WTC11 (cell line): ENCODE measurements around the gene ANTXR2. TPM values are rescaled to one million over a fixed set of nuclear protein-coding genes. Genes with fewer than 3 reads are reported as not detected.

Experiments used
- ATAC-seq: fragments of 200-7000 bp; cut with Tn5 transposase; 2 replicates; pipeline ENCODE4 v1.10.0; 2021; ENCODE audit warnings: mild to moderate bottlenecking, moderate library complexity
- CTCF ChIA-PET: fragments of 300-600 bp; sonication (Branson Sonifier 250); formaldehyde crosslinking; loops from one replicate; lab custom pipeline; 2021; ENCODE audit warnings: antibody characterized with exemption; lab: Charles Lee
- POLR2A ChIA-PET: fragments of 350-600 bp; sonication (Branson Sonifier 250); formaldehyde crosslinking; loops from one replicate; lab custom pipeline; 2021; ENCODE audit warnings: antibody characterized with exemption; lab: Charles Lee
- DNase-seq: peaks from one replicate; pipeline ENCODE4 v3.0.0; 2021; ENCODE audit warnings: low spot score
- H3K27ac Mint-ChIP-seq: 2 replicates; pipeline ENCODE4 v1.8.0; 2021; ENCODE audit warnings: mixed read lengths
- H3K27me3 Mint-ChIP-seq: 2 replicates; pipeline ENCODE4 v1.8.0; 2021; ENCODE audit warnings: low read depth, mild to moderate bottlenecking, moderate library complexity, mixed read lengths
- H3K36me3 Mint-ChIP-seq: 2 replicates; pipeline ENCODE4 v1.8.0; 2021; ENCODE audit warnings: mixed read lengths
- H3K4me1 Mint-ChIP-seq: 2 replicates; pipeline ENCODE4 v1.8.0; 2022; ENCODE audit warnings: mixed read lengths
- H3K4me3 Mint-ChIP-seq: 2 replicates; pipeline ENCODE4 v1.8.0; 2021; ENCODE audit warnings: mild to moderate bottlenecking, moderate library complexity, mixed read lengths
- H3K9me3 Mint-ChIP-seq: 2 replicates; pipeline ENCODE4 v1.8.0; 2021; ENCODE audit warnings: mixed read lengths
- ATF2 ChIP-seq: sonication (generic); formaldehyde crosslinking; IDR thresholded peaks from 2 replicates; pipeline ENCODE4 v1.8.1; 2022; ENCODE audit warnings: low read depth, missing genetic modification reagents, borderline replicate concordance
- CREB1 ChIP-seq: sonication (generic); formaldehyde crosslinking; IDR thresholded peaks from 2 replicates; pipeline ENCODE4 v1.8.0; 2023; ENCODE audit warnings: mild to moderate bottlenecking, missing genetic modification reagents
- ELF4 ChIP-seq: sonication (generic); formaldehyde crosslinking; IDR thresholded peaks from 2 replicates; pipeline ENCODE4 v1.8.1; 2022; ENCODE audit warnings: low read depth, mild to moderate bottlenecking, moderate library complexity, missing genetic modification reagents
- ETV6 ChIP-seq: sonication (generic); formaldehyde crosslinking; IDR thresholded peaks from 2 replicates; pipeline ENCODE4 v1.8.1; 2022; ENCODE audit warnings: mild to moderate bottlenecking, missing genetic modification reagents
- FOXJ3 ChIP-seq: sonication (generic); formaldehyde crosslinking; IDR thresholded peaks from 2 replicates; pipeline ENCODE4 v1.9.0; 2021; ENCODE audit warnings: missing genetic modification reagents, mild to moderate bottlenecking, borderline replicate concordance
- IRF1 ChIP-seq: sonication (generic); formaldehyde crosslinking; IDR thresholded peaks from 2 replicates; pipeline ENCODE4 v1.8.0; 2023; ENCODE audit warnings: missing genetic modification reagents
- KAT7 ChIP-seq: sonication (generic); formaldehyde crosslinking; IDR thresholded peaks from 2 replicates; pipeline ENCODE4 v1.8.1; 2023; ENCODE audit warnings: missing genetic modification reagents, mild to moderate bottlenecking, borderline replicate concordance
- USF2 ChIP-seq: sonication (generic); formaldehyde crosslinking; IDR thresholded peaks from 2 replicates; pipeline ENCODE4 v1.8.1; 2023; ENCODE audit warnings: mild to moderate bottlenecking, missing genetic modification reagents, moderate library complexity
- ZNF121 ChIP-seq: sonication (generic); formaldehyde crosslinking; IDR thresholded peaks from 2 replicates; pipeline ENCODE4 v1.8.0; 2023; ENCODE audit warnings: missing genetic modification reagents
- ZNF396 ChIP-seq: fragments of 250-450 bp; sonication (Bioruptor Pico); IDR thresholded peaks from 2 replicates; pipeline ENCODE4 v1.8.0; 2021; ENCODE audit warnings: mild to moderate bottlenecking, moderate library complexity, borderline replicate concordance
- ZNF416 ChIP-seq: fragments of 250-450 bp; sonication (Bioruptor Pico); IDR thresholded peaks from 2 replicates; pipeline ENCODE4 v1.9.0; 2021; ENCODE audit warnings: mild to moderate bottlenecking, inconsistent platforms
- total RNA-seq: library from RNA; stranded (reverse); gene quantifications from 3 replicates; pipeline ENCODE4 v1.2.3, GENCODE V29; 2021
- TF ChIP-seq, protein P1 (sequence below): fragments of 250-450 bp; sonication (Bioruptor Pico); IDR thresholded peaks from 2 replicates; pipeline ENCODE4 v1.9.0; 2021; ENCODE audit warnings: mild to moderate bottlenecking, borderline replicate concordance
- TF ChIP-seq, protein P2 (sequence below): sonication (generic); formaldehyde crosslinking; IDR thresholded peaks from 2 replicates; pipeline ENCODE4 v1.8.1; 2023; ENCODE audit warnings: mild to moderate bottlenecking, missing genetic modification reagents, borderline replicate concordance
- TF ChIP-seq, protein P3 (sequence below): sonication (generic); formaldehyde crosslinking; IDR thresholded peaks from 2 replicates; pipeline ENCODE4 v1.8.1; 2023; ENCODE audit warnings: mild to moderate bottlenecking, missing genetic modification reagents
- TF ChIP-seq, protein P4 (sequence below): sonication (generic); formaldehyde crosslinking; IDR thresholded peaks from 2 replicates; pipeline ENCODE4 v1.8.1; 2022; ENCODE audit warnings: low read depth, mild to moderate bottlenecking, moderate library complexity, missing genetic modification reagents, borderline replicate concordance
- TF ChIP-seq, protein P5 (sequence below): fragments of 250-450 bp; sonication (Bioruptor Pico); IDR thresholded peaks from 2 replicates; pipeline ENCODE4 v1.9.0; 2021; ENCODE audit warnings: mild to moderate bottlenecking
- TF ChIP-seq, protein P6 (sequence below): sonication (generic); formaldehyde crosslinking; IDR thresholded peaks from 2 replicates; pipeline ENCODE4 v1.8.0; 2022; ENCODE audit warnings: mild to moderate bottlenecking, missing genetic modification reagents
- TF ChIP-seq, protein P7 (sequence below): sonication (generic); formaldehyde crosslinking; IDR thresholded peaks from 2 replicates; pipeline ENCODE4 v1.8.0; 2022; ENCODE audit warnings: mild to moderate bottlenecking, missing genetic modification reagents

ANTXR2 gene
- total RNA-seq, 1 experiment from 2014 or later = 9.9 TPM

- TF ChIP-seq, protein P1, sequence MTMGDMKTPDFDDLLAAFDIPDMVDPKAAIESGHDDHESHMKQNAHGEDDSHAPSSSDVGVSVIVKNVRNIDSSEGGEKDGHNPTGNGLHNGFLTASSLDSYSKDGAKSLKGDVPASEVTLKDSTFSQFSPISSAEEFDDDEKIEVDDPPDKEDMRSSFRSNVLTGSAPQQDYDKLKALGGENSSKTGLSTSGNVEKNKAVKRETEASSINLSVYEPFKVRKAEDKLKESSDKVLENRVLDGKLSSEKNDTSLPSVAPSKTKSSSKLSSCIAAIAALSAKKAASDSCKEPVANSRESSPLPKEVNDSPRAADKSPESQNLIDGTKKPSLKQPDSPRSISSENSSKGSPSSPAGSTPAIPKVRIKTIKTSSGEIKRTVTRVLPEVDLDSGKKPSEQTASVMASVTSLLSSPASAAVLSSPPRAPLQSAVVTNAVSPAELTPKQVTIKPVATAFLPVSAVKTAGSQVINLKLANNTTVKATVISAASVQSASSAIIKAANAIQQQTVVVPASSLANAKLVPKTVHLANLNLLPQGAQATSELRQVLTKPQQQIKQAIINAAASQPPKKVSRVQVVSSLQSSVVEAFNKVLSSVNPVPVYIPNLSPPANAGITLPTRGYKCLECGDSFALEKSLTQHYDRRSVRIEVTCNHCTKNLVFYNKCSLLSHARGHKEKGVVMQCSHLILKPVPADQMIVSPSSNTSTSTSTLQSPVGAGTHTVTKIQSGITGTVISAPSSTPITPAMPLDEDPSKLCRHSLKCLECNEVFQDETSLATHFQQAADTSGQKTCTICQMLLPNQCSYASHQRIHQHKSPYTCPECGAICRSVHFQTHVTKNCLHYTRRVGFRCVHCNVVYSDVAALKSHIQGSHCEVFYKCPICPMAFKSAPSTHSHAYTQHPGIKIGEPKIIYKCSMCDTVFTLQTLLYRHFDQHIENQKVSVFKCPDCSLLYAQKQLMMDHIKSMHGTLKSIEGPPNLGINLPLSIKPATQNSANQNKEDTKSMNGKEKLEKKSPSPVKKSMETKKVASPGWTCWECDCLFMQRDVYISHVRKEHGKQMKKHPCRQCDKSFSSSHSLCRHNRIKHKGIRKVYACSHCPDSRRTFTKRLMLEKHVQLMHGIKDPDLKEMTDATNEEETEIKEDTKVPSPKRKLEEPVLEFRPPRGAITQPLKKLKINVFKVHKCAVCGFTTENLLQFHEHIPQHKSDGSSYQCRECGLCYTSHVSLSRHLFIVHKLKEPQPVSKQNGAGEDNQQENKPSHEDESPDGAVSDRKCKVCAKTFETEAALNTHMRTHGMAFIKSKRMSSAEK (CRISPR knock-in tag) = no peak
- TF ChIP-seq FOXJ3 = no peak
- TF ChIP-seq ATF2 = no peak
- TF ChIP-seq, protein P2, sequence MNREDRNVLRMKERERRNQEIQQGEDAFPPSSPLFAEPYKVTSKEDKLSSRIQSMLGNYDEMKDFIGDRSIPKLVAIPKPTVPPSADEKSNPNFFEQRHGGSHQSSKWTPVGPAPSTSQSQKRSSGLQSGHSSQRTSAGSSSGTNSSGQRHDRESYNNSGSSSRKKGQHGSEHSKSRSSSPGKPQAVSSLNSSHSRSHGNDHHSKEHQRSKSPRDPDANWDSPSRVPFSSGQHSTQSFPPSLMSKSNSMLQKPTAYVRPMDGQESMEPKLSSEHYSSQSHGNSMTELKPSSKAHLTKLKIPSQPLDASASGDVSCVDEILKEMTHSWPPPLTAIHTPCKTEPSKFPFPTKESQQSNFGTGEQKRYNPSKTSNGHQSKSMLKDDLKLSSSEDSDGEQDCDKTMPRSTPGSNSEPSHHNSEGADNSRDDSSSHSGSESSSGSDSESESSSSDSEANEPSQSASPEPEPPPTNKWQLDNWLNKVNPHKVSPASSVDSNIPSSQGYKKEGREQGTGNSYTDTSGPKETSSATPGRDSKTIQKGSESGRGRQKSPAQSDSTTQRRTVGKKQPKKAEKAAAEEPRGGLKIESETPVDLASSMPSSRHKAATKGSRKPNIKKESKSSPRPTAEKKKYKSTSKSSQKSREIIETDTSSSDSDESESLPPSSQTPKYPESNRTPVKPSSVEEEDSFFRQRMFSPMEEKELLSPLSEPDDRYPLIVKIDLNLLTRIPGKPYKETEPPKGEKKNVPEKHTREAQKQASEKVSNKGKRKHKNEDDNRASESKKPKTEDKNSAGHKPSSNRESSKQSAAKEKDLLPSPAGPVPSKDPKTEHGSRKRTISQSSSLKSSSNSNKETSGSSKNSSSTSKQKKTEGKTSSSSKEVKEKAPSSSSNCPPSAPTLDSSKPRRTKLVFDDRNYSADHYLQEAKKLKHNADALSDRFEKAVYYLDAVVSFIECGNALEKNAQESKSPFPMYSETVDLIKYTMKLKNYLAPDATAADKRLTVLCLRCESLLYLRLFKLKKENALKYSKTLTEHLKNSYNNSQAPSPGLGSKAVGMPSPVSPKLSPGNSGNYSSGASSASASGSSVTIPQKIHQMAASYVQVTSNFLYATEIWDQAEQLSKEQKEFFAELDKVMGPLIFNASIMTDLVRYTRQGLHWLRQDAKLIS = no peak
- no peak for TF ChIP-seq KAT7 (CRISPR knock-in tag)
Measured at GRCh38 chr4:79987401-79987800, 85.6 kb downstream of the ANTXR2 start (continued).

DNA sequence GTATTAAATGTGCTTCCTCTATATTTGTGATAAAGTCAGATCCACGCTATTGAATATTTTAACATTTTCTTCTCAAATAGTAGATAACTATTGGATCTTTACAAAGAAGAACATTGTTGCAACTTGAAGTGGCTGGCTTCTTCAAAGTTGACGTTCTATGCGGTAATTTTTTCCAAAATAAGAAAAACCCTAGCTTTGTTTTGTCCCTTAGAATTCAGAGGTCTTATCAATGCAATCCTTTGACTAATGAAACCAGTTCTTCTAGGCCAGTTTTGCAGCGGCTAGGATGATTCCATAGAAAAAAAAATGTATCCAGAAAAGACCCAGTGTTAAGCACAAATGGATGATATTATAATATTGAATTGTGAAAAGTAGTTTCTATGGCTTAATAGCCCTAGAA, 89.6 kb downstream of the ANTXR2 start:
- Mint-ChIP-seq H3K27me3 (no peaks in the 10 kb centered on the region), H3K9me3 (no peaks in the 10 kb centered on the region), H3K4me3 (no peak overlapping the region), H3K27ac (no peak overlapping the region), H3K4me1 (peaks cover 6% of the 10 kb centered on the region), H3K36me3 (no peaks in the 10 kb centered on the region)
- TF ChIP-seq IRF1 (CRISPR knock-in tag) (no peak), ATF2 (no peak), ETV6 (CRISPR knock-in tag) (no peak), CREB1 (no peak), ZNF416 (no peak), ZNF396 (CRISPR knock-in tag) (no peak), USF2 (CRISPR knock-in tag) (no peak), ELF4 (CRISPR knock-in tag) (no peak), ZNF121 (CRISPR knock-in tag) (no peak)
- TF ChIP-seq, protein P3, sequence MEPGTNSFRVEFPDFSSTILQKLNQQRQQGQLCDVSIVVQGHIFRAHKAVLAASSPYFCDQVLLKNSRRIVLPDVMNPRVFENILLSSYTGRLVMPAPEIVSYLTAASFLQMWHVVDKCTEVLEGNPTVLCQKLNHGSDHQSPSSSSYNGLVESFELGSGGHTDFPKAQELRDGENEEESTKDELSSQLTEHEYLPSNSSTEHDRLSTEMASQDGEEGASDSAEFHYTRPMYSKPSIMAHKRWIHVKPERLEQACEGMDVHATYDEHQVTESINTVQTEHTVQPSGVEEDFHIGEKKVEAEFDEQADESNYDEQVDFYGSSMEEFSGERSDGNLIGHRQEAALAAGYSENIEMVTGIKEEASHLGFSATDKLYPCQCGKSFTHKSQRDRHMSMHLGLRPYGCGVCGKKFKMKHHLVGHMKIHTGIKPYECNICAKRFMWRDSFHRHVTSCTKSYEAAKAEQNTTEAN (CRISPR knock-in tag) = no peak
- TF ChIP-seq, protein P4, sequence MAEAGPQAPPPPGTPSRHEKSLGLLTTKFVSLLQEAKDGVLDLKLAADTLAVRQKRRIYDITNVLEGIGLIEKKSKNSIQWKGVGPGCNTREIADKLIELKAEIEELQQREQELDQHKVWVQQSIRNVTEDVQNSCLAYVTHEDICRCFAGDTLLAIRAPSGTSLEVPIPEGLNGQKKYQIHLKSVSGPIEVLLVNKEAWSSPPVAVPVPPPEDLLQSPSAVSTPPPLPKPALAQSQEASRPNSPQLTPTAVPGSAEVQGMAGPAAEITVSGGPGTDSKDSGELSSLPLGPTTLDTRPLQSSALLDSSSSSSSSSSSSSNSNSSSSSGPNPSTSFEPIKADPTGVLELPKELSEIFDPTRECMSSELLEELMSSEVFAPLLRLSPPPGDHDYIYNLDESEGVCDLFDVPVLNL (CRISPR knock-in tag) = no peak
- TF ChIP-seq, protein P5, sequence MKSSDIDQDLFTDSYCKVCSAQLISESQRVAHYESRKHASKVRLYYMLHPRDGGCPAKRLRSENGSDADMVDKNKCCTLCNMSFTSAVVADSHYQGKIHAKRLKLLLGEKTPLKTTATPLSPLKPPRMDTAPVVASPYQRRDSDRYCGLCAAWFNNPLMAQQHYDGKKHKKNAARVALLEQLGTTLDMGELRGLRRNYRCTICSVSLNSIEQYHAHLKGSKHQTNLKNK (CRISPR knock-in tag) = no peak
- TF ChIP-seq, protein P6, sequence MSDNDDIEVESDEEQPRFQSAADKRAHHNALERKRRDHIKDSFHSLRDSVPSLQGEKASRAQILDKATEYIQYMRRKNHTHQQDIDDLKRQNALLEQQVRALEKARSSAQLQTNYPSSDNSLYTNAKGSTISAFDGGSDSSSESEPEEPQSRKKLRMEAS = no peak
- TF ChIP-seq, protein P7, sequence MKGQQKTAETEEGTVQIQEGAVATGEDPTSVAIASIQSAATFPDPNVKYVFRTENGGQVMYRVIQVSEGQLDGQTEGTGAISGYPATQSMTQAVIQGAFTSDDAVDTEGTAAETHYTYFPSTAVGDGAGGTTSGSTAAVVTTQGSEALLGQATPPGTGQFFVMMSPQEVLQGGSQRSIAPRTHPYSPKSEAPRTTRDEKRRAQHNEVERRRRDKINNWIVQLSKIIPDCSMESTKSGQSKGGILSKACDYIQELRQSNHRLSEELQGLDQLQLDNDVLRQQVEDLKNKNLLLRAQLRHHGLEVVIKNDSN (CRISPR knock-in tag) = no peak
- ChIA-PET POLR2A (no interaction called here), CTCF (no interaction called here)
- no peak for ATAC-seq
- no peak for DNase-seq
